HUES6 (cell line): Measurements from ENCODE around the gene PSG11.
"Not testable (repeated sequence)": the region's sequence is repeated elsewhere in the genome, so short reads cannot be mapped to it uniquely, and the experiment has no call there.

ENCODE experiments used
- H3K27ac ChIP-seq: 2 replicates; pipeline ENCODE4 v1.7.0; 2013; ENCODE audit warnings: low read depth, mild to moderate bottlenecking, low read length, inconsistent platforms
- H3K27me3 ChIP-seq: 2 replicates; pipeline ENCODE4 v1.6.1; 2013; ENCODE audit warnings: low read length; ENCODE audit not compliant: control insufficient read depth, insufficient read depth
- H3K36me3 ChIP-seq: 2 replicates; pipeline ENCODE4 v1.6.1; 2013; ENCODE audit warnings: low read length; ENCODE audit not compliant: control insufficient read depth, insufficient read depth
- H3K4me1 ChIP-seq: 2 replicates; pipeline ENCODE4 v1.6.1; 2013; ENCODE audit warnings: low read length; ENCODE audit not compliant: control insufficient read depth, insufficient read depth
- H3K4me3 ChIP-seq: 2 replicates; pipeline ENCODE4 v1.5.1; 2013; ENCODE audit warnings: low read depth, low read length
- H3K9ac ChIP-seq: one replicate; pipeline ENCODE4 v1.6.1; 2013; ENCODE audit warnings: mild to moderate bottlenecking, low read length
- H3K9me3 ChIP-seq: 2 replicates; pipeline ENCODE4 v1.6.1; 2013; ENCODE audit warnings: low read depth, low read length; ENCODE audit not compliant: control insufficient read depth, insufficient read depth

PSG11 gene

DNA sequence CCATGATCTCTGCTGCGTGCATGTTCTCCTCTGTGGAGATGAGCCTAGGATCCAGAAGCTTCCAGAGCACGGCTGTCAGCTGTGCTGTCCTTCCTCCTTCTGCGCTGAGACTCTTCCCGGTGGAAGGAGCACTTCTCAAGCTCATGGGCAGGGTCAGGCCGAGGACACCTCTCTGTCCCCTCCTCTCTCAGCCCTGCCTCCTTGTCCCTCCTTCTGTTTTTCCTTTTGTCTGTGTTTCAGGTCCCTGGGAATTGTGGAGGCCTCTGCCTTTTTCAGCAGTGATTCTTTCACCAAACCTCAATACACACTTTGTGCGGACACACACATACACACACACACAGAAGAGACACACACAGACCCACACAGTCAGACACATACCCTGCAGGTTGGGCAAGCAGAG lies at the start of gene PSG11:
Gene PSG11 (minus strand): TSS at position 101 of the 400 bp plus-strand sequence. CDS start 97 bp downstream, at position 4.
- H3K4me3 ChIP-seq, H3K36me3 ChIP-seq, H3K9me3 ChIP-seq, H3K27ac ChIP-seq, H3K27me3 ChIP-seq, H3K4me1 ChIP-seq, H3K9ac ChIP-seq: not testable (repeated sequence)

DNA sequence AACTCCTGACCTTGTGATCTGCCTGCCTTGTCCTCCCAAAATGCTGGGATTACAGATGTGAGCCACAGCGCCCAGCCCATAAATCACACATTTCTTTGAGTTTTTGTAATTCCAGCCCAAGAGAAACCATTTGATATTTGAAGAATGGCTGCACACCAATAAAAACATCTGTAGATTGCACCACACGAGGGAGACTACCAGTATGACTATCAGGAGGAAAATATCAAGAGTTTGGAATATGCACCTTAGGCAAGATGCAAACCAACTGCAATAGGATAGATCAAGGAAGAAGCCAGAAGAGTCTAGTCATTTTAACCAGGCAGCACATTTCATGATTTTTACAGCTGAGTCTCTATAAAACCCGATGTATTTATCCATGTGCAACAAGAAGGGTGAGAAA lies 36.1 kb upstream of the PSG11 start:
- H3K4me3 ChIP-seq, H3K27ac ChIP-seq, H3K9me3 ChIP-seq, H3K27me3 ChIP-seq, H3K9ac ChIP-seq, H3K36me3 ChIP-seq, H3K4me1 ChIP-seq: not testable (repeated sequence)

DNA sequence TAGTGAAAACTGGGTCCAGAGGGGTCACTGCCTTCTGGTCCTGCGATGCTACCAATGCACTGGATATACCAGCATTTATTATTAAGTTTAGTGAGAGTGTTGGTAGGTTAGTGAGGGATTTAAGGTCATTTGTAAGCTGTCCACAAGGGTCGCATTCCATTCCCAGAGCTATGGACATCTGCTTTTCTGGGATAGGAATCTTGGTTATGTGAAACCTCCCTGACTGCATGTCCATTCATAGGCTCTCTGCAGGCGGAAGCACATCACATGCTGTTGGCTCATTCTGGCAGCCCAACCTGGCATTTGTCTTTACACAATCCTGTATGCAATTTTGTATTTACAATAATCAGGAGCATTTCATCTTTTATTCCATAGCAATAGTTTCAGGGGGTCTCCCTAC lies 35.1 kb upstream of the PSG11 start:
- H3K27ac ChIP-seq, H3K9ac ChIP-seq: not testable (repeated sequence)

DNA sequence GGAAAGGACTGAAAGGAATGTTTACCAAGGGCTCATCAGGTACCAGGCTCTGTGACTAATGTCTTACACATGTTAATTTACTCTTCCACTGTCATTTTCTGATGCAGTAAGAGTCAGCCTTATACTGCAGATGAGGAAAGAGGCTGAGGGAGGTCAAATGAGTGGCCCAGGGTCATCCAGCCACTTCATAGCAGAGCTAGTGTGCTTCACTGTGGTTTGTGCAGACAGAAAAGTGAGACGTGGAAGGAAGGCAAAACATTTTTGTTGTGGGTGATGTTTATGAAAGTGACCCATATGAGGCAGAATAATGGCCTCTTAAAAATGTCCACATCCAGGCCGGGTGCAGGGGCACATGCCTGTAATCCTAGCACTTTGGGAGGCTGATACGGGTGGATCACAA lies 34.0 kb upstream of the PSG11 start:
- not testable (repeated sequence) for H3K4me3 ChIP-seq, H3K27me3 ChIP-seq, H3K4me1 ChIP-seq, H3K9me3 ChIP-seq, H3K27ac ChIP-seq, H3K9ac ChIP-seq, H3K36me3 ChIP-seq

More for the DNA sequence above, 35.1 kb upstream of the PSG11 start:
- not testable (repeated sequence) for H3K27me3 ChIP-seq, H3K4me1 ChIP-seq, H3K4me3 ChIP-seq, H3K36me3 ChIP-seq, H3K9me3 ChIP-seq

DNA sequence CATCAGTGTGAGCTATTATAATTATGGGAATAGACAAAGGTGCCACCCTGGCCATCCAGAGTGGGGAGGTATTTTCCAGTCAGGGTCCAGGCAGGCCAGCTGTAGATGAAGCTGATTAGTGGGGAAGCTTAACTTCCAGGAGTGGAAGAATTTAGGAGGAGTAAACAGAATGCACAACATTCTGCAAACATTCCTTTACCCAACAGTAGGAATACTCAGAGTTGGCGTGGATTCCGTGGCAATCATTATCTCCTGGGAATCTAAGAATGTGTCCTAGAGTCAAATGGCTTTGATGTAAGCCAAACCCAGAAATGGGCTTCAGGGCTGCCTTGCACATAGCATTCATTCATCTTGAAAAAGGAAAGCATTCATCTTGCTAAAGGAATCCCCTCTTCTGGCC lies 33.2 kb upstream of the PSG11 start:
- H3K4me3 ChIP-seq, H3K36me3 ChIP-seq, H3K27me3 ChIP-seq, H3K27ac ChIP-seq, H3K9ac ChIP-seq, H3K9me3 ChIP-seq, H3K4me1 ChIP-seq: not testable (repeated sequence)

DNA sequence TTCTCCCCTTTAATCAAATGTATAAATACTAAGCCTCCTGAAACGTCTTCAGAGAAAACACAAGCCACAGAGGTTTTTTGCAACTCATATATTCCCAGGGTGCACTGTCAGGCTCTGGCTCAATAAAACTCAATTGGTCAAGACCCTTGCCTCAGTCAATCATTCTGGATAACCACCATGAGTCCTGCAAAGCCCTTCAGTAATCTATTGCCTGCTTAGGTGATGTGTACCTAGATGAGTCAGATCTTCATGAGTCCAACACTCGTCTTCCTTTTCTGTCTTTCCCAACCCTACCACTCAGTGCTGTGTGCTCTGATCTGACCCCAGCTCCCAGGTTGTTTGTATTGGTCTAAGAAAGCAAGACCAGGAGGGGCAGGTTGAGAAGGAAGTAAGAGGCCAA lies 32.2 kb upstream of the PSG11 start:
- not testable (repeated sequence) for H3K27me3 ChIP-seq, H3K27ac ChIP-seq, H3K9me3 ChIP-seq, H3K36me3 ChIP-seq, H3K4me3 ChIP-seq, H3K4me1 ChIP-seq, H3K9ac ChIP-seq

DNA sequence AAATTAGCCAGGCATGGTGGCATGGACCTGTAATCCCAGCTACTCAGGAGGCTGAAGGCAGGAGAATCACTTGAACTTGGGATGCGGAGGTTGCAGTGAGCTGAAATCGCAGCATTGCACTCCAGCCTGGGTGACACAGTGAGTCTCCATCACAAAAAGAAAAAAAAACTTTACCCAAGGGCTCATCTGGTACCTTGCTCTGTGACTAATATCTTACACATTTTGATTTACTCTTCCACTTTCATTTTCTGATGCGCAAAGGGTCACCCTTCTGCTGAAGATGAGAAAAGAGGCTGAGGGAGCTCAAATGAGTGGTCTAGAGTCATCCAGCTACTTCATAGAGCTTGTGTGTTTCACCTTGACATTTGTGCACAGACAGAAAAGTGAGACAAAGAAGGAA lies 21.7 kb upstream of the PSG11 start:
- not testable (repeated sequence) for H3K4me3 ChIP-seq, H3K36me3 ChIP-seq, H3K4me1 ChIP-seq, H3K27ac ChIP-seq, H3K9me3 ChIP-seq, H3K27me3 ChIP-seq, H3K9ac ChIP-seq

DNA sequence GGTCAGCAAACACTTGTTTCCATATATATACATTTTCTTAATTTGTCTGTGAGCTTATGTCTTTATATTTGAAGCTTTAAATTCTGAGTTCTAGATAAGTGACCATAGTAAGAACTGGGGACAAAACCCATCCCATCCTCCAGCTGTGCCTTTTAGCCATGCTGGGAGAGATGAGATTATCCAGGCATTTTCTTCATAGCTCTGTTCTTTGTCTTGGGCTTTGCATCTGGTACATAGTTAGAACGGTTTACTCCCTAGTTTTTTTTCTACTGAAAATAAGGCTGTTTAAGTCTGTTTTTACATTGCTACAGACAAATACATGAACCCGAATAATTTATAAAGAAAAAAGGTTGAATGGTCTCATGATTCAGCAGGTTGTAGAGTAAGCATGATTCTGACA lies 20.3 kb upstream of the PSG11 start:
- H3K4me1 ChIP-seq, H3K9ac ChIP-seq, H3K4me3 ChIP-seq, H3K36me3 ChIP-seq, H3K27me3 ChIP-seq, H3K9me3 ChIP-seq, H3K27ac ChIP-seq: not testable (repeated sequence)

DNA sequence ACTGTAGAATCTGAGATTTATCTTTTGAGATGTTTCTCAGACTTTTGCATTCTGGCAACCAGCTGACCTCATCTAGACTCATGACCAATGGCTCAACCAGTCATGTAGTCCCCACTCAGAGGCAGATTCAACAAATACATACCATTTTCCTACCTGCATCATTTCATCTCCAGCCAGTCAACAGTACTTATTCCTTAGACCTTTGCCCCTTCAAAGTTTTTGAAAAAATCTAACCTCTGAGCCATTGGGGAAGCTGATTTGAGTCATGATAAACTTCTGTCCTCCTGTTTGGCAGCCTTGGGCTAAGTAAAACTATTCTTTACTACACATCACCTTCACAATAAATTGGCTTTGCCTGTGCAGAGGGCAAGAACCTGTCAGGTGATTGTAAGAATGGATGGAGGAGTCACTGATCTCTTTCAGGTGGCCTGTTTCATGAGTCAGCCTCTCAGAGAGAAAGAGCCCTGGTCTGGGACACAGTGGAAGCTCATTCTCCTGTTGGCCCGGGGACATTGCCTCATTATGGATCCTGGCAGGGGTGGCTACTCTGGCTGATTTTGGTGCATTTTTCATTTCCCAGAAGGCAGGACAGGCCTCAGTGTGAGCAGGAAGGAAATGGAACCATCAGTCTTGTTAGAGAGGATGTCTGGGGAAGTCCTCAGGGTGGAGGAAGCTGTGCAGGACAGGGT lies 17.4 kb upstream of the PSG11 start:
- not testable (repeated sequence) for H3K9me3 ChIP-seq, H3K27me3 ChIP-seq, H3K27ac ChIP-seq, H3K36me3 ChIP-seq, H3K9ac ChIP-seq, H3K4me1 ChIP-seq, H3K4me3 ChIP-seq

DNA sequence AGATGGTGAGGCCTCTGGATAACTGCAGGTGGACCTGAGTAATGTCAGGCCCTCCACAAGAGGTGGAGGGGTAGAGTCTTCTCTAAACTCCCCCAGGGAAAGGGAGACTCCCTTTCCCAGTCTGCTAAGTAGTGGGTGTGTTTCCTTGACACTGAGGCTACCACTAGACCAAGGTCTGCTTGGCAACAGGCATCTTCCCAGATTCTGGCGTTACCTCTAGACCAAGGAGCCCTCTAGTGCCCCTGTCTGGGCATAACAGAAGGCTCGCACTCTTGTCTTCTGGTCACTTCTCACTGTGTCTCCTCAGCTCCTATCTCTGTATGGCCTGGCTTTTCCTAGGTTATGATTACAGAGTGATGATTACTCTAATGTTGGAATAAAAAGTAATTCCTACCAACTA lies 5.4 kb upstream of the PSG11 start:
- H3K27ac ChIP-seq, H3K36me3 ChIP-seq, H3K9me3 ChIP-seq, H3K9ac ChIP-seq, H3K27me3 ChIP-seq, H3K4me3 ChIP-seq, H3K4me1 ChIP-seq: not testable (repeated sequence)

DNA sequence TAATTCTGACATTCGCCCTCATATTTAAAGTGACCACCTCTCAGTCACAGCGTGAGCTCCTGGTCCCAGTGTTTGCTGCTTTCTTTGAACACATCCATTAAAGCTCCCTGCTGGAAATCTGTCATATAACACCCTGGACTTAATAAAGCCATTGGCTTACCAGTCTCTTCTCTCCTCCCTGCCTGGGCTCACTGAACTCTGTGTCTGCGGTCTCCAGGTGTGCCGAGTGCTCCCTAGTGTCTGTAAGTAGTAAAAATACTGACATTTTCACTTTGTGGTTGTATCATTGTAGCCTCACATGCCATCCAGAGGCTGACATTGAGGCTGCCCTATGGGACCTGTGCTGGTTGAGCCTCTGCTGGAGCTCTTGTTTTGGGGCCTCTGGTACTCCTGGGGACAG lies 2.6 kb upstream of the PSG11 start:
- Histone ChIP-seq H3K9me3 (no peaks in the 10 kb centered on the region; the same call in 1 of the 2 replicates), H3K27ac (no peak overlapping the region), H3K4me3 (no peak overlapping the region), H3K4me1 (no peaks in the 10 kb centered on the region), H3K9ac (no peak overlapping the region), H3K27me3 (no peaks in the 10 kb centered on the region; the same call in 1 of the 2 replicates), H3K36me3 (no peaks in the 10 kb centered on the region)

DNA sequence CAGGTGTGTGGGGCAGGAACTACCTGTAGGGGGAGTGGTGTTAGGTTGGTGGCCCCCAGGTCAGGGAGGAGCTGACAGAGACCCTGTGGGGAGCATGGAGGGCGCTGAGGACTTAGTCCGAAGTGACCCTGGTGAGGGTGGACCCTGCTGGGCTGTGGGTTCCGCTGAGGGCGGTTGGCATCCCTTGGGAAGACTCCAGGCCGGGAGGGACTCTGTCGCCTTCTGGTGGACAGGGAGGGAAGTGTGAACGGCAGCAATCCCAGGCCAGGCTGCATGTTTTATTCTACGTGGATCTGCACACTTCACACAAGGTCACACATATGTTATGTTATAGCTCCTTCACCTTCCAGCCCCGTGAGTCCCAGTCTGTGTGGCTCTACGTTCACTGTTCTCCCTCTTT lies 1.7 kb upstream of the PSG11 start:
- H3K27me3 ChIP-seq, H3K36me3 ChIP-seq, H3K4me1 ChIP-seq, H3K27ac ChIP-seq, H3K9me3 ChIP-seq, H3K9ac ChIP-seq, H3K4me3 ChIP-seq: not testable (repeated sequence)
